AG04450 (cell line): ENCODE measurements around the gene MRGPRD. TPM values are rescaled to one million over a fixed set of nuclear protein-coding genes. Genes with fewer than 3 reads are reported as not detected.

ENCODE experiments used
- CTCF ChIA-PET: fragments of 300-600, 350-600 bp; formaldehyde crosslinking; extraction: SDS; loops from one replicate; lab custom pipeline; 2022; ENCODE audit warnings: antibody characterized with exemption, inconsistent platforms; lab: Charles Lee
- POLR2A ChIA-PET: fragments of 350-600 bp; formaldehyde crosslinking; extraction: SDS; loops from one replicate; lab custom pipeline; 2021; ENCODE audit warnings: antibody characterized with exemption, inconsistent platforms; lab: Yijun Ruan, JAX
- DNase-seq: peaks from one replicate; pipeline ENCODE4 v3.0.0-alpha.2; 2011; ENCODE audit warnings: low read depth, low spot score
- H3K27ac ChIP-seq: one replicate; pipeline ENCODE4 v1.5.1; 2012; ENCODE audit warnings: low read depth, low read length, control low read depth
- H3K27me3 ChIP-seq: one replicate; pipeline ENCODE4 v1.6.0; 2012; ENCODE audit warnings: low read length; ENCODE audit not compliant: control insufficient read depth, insufficient read depth
- H3K4me3 ChIP-seq: 2 replicates; pipeline ENCODE4 v1.5.1; 2011; ENCODE audit warnings: mild to moderate bottlenecking, low read depth, low read length, control low read depth
- H3K9me3 ChIP-seq: 2 replicates; pipeline ENCODE4 v1.5.1; 2012; ENCODE audit warnings: low read length; ENCODE audit not compliant: control insufficient read depth, insufficient read depth
- polyA plus RNA-seq: library from polyadenylated mRNA; depleted of rRNA; stranded (reverse); fragments of >200 nt; gene quantifications from 2 replicates; pipeline ENCODE4 v1.2.3, GENCODE V29; 2011
- TF ChIP-seq, protein P1 (sequence below): IDR thresholded peaks from 2 replicates; pipeline ENCODE4 v1.5.1; 2011; ENCODE audit warnings: low read depth, low read length, control low read depth, inconsistent platforms

The MRGPRD gene
- polyA plus RNA-seq, 1 experiment = not detected

DNA sequence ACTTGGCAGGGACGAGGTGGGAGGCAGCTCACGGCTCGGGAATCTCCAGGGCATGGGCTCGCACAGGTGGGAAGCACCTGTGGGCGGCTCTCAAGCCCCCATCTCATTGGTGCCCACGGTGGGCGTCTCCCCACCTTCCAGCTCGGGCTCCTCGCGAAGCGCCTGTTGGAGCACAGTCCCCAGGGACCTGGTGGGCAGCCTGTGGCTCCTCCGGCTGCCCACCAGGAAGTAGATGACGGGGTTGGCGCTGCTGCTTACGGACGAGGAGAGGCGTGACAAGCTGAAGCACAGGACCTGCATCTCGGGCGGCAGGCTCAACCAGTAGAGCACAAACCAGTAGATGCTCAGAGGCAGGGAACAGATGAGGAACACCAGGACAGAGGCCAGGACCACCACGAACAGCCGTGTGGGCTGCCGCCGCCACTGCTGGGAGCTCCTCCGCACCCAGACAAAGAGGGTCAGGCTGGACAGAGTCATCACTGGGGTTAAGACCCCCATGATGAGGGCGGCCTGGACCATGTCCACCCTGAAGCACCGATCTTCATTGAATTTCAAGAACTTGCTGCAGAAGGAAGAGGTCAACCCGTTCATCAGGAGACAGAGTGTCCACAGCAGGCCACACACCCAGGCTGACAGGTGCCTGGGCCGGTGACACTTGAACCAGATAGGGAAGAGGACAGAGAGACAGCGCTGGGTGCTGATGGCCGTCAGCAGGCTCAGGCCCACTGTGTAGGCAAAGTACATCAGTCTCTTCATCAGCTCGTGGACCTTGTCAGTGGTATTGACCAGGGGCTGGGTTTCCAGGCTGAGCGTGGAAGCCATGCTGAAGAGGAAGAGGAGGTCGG lies 633 bp downstream of the MRGPRD start:
- ChIA-PET CTCF (interaction anchor here (1.2 kb wide), 1 partner anchor 110 kb away, joined by 4 read pairs; no protein-coding TSS in a partner anchor), POLR2A (no interaction called here)
- H3K27ac ChIP-seq = no peak overlapping the region
- H3K9me3 ChIP-seq = no peaks in the 10 kb centered on the region; the same call in 1 of the 2 replicates
- TF ChIP-seq, protein P1, sequence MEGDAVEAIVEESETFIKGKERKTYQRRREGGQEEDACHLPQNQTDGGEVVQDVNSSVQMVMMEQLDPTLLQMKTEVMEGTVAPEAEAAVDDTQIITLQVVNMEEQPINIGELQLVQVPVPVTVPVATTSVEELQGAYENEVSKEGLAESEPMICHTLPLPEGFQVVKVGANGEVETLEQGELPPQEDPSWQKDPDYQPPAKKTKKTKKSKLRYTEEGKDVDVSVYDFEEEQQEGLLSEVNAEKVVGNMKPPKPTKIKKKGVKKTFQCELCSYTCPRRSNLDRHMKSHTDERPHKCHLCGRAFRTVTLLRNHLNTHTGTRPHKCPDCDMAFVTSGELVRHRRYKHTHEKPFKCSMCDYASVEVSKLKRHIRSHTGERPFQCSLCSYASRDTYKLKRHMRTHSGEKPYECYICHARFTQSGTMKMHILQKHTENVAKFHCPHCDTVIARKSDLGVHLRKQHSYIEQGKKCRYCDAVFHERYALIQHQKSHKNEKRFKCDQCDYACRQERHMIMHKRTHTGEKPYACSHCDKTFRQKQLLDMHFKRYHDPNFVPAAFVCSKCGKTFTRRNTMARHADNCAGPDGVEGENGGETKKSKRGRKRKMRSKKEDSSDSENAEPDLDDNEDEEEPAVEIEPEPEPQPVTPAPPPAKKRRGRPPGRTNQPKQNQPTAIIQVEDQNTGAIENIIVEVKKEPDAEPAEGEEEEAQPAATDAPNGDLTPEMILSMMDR = no peak
- no peak for DNase-seq
- H3K27me3 ChIP-seq = peaks cover 33% of the 10 kb centered on the region
- no peak overlapping the region for H3K4me3 ChIP-seq

- no peak overlapping the region for H3K27ac ChIP-seq
- TF ChIP-seq, protein P1 = no peak
- peaks cover 6% of the 10 kb centered on the region; the same call in 1 of the 2 replicates for H3K9me3 ChIP-seq
- H3K27me3 ChIP-seq = peaks cover 29% of the 10 kb centered on the region
- POLR2A ChIA-PET = no interaction called here
- no peak overlapping the region for H3K4me3 ChIP-seq
- DNase-seq = no peak
- CTCF ChIA-PET = no interaction called here
Observed at GRCh38 chr11:68978931-68979594, 1.7 kb downstream of the MRGPRD start.

DNA sequence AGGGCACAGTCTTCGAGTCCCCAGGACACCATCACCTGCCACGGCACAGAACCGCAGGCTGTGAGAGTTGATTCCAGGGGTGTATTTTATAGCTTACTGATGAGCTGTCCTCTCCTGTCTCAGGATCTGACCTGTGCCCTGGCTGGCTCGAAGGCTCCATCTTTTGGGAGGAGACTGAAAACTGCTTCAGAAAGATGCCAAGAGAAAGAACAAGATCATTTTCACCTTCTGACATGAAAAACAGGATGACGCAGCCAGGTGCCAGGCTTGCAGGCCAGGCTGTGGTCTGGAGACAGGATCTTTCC lies 2.2 kb downstream of the MRGPRD start:
- TF ChIP-seq, protein P1 = no peak
- Histone ChIP-seq H3K9me3 (peaks cover 6% of the 10 kb centered on the region; the same call in 1 of the 2 replicates), H3K27me3 (peaks cover 29% of the 10 kb centered on the region), H3K4me3 (no peak overlapping the region), H3K27ac (no peak overlapping the region)
- POLR2A ChIA-PET = no interaction called here
- CTCF ChIA-PET = no interaction called here
- no peak for DNase-seq

DNA sequence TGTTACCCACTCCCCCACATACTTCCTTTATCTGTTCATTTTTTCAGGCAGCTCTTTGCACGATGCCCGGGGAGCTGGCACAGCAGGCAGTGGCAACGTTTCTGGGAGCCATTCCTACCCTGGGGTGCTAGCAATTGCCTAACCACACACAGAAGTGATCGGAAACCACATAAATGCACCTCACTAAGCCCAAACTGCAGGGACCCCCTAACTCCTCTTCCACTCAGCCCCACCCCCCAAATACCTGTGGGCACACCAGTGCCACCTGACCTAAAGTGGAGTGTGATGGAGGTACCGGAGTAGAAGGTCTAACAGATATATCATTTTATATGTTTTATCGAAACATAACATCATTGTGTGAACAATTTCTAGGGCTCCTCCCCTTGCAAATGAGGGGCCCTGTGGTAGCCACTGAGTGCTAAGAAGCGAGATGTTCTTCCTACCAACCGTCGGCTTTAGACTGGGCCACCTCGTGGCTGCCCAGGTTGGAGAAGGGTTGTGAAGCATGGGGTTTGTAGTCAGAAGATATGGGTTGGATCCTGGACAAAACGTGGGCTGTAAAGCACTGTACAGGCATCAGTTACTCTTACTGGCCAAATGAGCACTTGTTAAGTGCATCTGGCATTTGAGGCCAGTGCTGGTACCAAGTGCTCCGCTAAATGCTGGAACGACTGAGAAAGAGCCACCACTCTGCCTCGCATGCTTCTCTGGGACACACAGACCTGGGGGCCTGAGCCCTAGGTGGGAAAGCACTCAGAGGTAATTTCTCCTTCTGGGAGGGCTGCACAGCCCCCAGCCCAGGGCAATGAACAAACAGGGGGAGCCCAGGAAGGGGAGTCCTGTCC lies 2.8 kb downstream of the MRGPRD start:
- peaks cover 6% of the 10 kb centered on the region; the same call in 1 of the 2 replicates for H3K9me3 ChIP-seq
- DNase-seq = no peak
- H3K27me3 ChIP-seq = peaks cover 29% of the 10 kb centered on the region
- ChIA-PET CTCF (interaction anchor here (0.6 kb wide), 1 partner anchor 265 kb away, joined by 3 read pairs; no protein-coding TSS in a partner anchor), POLR2A (no interaction called here)
- H3K27ac ChIP-seq = no peak overlapping the region
- TF ChIP-seq, protein P1 = no peak
- H3K4me3 ChIP-seq = no peak overlapping the region
